ENCODE results near the gene DMRTC2.

DMRTC2 gene

DNA sequence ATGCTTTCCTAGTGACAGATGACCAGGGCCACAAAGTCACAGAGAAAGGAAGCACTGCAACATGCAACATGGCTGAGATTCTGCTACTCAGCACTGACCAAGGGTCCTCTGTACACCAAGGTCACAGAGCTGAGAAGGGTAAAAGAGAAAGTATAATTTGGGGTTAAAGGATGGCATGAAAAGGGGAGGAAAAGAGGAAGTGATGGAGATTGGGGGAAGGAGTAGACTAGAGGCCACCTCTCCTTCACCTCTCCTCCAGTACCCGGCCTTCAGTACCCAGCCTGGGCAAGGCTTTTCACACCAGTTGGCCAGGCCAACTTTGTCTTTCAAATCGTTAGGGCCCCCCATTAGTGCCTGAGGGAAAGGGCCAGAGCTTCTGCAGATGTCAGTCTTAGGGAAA is 8.9 kb downstream of the DMRTC2 start:
- no peak overlapping the region for H3K4me3 ChIP-seq (ENCODE audit: low read depth, low read length)
- TF ChIP-seq, protein P1, sequence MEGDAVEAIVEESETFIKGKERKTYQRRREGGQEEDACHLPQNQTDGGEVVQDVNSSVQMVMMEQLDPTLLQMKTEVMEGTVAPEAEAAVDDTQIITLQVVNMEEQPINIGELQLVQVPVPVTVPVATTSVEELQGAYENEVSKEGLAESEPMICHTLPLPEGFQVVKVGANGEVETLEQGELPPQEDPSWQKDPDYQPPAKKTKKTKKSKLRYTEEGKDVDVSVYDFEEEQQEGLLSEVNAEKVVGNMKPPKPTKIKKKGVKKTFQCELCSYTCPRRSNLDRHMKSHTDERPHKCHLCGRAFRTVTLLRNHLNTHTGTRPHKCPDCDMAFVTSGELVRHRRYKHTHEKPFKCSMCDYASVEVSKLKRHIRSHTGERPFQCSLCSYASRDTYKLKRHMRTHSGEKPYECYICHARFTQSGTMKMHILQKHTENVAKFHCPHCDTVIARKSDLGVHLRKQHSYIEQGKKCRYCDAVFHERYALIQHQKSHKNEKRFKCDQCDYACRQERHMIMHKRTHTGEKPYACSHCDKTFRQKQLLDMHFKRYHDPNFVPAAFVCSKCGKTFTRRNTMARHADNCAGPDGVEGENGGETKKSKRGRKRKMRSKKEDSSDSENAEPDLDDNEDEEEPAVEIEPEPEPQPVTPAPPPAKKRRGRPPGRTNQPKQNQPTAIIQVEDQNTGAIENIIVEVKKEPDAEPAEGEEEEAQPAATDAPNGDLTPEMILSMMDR (IDR thresholded peaks at IDR 0.05; ENCODE audit: low read depth, low read length) = no peak

DNA sequence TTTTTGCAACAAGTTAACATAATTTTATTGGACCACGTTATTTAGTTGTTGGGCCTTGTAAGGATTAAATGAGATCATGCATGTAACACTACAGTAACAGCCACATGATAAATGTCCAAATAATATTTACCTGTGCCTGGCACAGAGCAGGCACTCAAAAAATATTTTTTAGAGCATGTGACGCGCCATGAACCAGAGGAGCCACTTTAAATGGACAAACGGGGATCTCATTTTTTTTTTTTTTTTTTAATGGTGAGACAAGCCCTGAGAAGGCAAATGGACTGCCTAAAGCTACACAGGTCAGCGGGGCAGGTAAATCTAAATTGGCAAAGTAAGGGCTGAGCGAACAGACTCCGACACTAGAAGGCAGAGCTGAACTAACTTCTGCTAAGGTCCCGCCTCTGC is 14.4 kb downstream of the DMRTC2 start:
- H3K4me3 ChIP-seq (ENCODE audit: low read depth, low read length) = peak overlapping the region; percentile 99
- TF ChIP-seq, protein P1 (IDR thresholded peaks at IDR 0.05; ENCODE audit: low read depth, low read length) = no peak

DNA sequence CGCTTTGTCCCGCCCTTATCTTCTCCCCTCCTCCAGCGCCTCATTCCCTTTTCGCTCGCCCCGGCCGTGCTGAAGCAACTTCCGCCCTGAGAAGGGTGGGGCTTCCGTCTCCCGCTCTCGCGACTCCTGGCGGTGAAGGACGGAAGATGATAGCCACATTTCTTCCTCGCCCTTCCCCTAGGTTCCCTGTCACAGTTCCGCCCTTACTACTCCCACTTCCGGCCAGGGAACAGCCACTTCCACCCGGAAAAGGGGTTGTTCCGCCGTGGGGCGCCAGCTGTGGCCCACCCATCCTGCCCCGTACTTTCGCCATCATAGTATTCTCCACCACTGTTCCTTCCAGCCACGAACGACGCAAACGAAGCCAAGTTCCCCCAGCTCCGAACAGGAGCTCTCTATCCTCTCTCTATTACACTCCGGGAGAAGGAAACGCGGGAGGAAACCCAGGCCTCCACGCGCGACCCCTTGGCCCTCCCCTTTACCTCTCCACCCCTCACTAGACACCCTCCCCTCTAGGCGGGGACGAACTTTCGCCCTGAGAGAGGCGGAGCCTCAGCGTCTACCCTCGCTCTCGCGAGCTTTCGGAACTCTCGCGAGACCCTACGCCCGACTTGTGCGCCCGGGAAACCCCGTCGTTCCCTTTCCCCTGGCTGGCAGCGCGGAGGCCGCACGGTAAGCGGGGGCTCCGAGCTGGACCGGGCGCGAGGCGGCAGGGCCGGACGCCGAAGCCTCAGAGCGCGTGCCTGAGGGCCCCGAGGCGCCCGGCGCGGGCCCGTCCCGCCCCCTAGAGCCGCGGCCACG is 15.0 kb downstream of the DMRTC2 start, which contains the start of gene RPS19:
Gene RPS19, plus strand, starts transcription at position 638 of the 801 bp plus-strand sequence. CDS start 520 bp downstream, outside the sequence.
- TF ChIP-seq, protein P1 (IDR thresholded peaks at IDR 0.05; ENCODE audit: low read depth, low read length) = peak; percentile 41; the same call in 1 of the 2 replicates
- H3K4me3 ChIP-seq (ENCODE audit: low read depth, low read length) = peak within 1 kb of the TSS; percentile 99

DNA sequence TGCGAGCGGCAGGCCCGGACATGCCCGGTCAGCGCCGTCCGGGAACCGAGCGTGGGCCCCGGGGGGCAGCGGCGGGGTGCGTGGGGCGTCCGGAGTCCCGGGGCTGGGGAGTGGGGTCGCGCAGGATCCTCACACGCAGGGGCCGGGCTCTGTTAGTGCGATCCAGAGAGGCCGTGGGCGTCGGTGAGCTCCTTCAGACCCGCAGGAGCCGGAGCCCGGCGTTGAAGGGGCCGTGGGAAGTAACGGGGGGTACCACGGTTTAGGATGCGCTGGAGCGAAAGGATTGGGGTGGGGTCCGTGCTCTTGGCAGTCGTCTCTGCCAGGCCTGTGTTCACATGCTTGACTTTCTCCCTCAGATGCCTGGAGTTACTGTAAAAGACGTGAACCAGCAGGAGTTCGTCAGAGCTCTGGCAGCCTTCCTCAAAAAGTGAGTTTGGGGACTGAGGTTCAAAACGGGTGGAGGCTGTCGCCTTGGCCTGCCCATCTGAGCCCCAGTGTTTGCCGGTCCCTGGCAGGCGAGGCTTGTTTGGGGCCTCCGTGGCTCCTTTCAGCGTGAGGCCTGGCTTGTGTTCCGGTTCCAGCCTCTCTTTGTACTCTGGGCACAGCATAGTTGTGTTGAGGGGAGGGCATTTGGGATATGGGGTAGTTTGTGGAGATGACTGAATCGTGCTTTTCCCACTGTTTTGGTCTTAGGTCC is 15.7 kb downstream of the DMRTC2 start:
- TF ChIP-seq, protein P1 (IDR thresholded peaks at IDR 0.05; ENCODE audit: low read depth, low read length) = no peak
- H3K4me3 ChIP-seq (ENCODE audit: low read depth, low read length) = peak overlapping the region; percentile 99

DNA sequence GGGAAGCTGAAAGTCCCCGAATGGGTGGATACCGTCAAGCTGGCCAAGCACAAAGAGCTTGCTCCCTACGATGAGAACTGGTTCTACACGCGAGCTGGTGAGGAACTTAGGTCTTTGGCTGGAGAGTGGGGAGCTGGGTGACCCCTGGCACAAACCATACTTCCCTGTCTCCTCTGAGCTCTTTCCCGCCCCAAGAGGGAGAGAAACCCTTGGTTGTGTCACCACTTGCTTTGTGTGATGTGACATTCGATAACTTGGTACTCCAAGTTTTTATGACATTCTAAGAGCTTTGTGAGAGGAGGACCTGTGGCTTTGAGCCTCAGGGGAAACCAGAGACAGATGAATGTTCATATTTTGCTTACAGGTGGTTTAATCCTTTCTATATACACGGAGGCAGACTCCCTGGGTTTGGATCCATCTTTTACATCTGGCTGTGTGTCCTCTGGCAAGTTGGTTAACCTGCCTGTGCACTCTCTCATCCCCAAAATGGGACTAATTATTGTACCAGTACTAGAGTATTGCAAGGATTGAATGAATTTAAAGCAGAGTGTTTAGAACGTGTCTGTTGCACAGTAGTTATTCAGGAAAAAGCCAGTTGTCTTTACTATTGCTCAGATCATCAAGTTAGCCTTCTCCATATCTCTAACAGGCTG is 16.4 kb downstream of the DMRTC2 start:
- TF ChIP-seq, protein P1 (IDR thresholded peaks at IDR 0.05; ENCODE audit: low read depth, low read length) = no peak
- H3K4me3 ChIP-seq (ENCODE audit: low read depth, low read length) = peak overlapping the region; percentile 99

DNA sequence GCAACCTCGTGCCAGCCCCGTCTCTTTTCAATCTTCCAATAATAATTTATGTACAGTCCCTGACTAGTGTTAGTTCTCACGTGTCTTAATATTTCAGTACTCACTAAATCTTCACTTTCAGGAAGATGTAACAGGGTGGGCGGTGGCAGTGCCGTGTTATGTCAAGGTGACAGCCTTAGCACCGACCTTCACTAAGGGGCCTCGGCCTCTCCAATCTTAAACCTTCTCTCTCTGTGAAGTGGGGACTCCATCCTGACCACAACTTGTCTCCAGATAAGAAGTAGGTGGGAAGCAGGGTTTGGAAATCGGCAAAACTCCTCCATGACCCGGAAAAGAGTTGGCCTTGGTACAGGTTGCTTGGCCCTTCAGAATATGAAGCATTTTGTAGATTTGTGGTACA is 17.0 kb downstream of the DMRTC2 start:
- TF ChIP-seq, protein P1 (IDR thresholded peaks at IDR 0.05; ENCODE audit: low read depth, low read length) = no peak
- H3K4me3 ChIP-seq (ENCODE audit: low read depth, low read length) = peak overlapping the region; percentile 99

Measured in WI38 (cell line).